HG03469 (cell line): ENCODE measurements around the gene NTSR2.

Experiments
- ATAC-seq: cut with Tn5 transposase; IDR thresholded peaks from one replicate; pipeline ENCODE4 v1.9.1; 2021; ENCODE audit warnings: mild to moderate bottlenecking, moderate library complexity, moderate number of reproducible peaks; ENCODE audit not compliant: unreplicated experiment

Gene NTSR2, protein sequence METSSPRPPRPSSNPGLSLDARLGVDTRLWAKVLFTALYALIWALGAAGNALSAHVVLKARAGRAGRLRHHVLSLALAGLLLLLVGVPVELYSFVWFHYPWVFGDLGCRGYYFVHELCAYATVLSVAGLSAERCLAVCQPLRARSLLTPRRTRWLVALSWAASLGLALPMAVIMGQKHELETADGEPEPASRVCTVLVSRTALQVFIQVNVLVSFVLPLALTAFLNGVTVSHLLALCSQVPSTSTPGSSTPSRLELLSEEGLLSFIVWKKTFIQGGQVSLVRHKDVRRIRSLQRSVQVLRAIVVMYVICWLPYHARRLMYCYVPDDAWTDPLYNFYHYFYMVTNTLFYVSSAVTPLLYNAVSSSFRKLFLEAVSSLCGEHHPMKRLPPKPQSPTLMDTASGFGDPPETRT

DNA sequence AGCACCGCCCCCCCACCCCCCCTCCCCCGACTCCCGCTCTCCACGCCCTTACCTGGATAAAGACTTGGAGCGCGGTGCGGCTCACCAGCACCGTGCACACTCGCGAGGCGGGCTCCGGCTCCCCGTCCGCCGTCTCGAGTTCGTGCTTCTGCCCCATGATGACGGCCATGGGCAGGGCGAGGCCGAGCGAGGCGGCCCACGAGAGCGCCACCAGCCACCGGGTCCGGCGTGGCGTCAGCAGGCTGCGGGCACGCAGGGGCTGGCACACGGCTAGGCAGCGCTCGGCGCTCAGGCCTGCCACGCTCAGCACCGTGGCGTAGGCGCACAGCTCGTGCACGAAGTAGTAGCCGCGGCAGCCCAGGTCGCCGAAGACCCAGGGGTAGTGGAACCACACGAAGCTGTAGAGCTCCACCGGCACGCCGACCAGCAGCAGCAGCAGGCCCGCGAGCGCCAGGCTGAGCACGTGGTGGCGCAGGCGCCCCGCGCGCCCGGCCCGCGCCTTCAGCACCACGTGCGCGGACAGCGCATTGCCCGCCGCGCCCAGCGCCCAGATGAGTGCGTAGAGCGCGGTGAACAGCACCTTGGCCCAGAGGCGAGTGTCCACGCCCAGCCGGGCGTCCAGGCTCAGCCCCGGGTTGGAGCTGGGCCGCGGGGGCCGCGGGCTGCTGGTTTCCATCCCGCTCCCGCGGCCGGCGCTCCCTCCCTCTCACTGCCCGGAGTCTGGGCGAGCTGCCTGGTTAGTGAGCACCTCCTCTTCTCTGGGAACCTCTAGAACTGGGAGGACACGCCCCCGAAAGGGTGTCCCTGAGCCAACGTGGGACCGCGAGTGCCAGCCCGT lies at the start of gene NTSR2:
TSS of gene NTSR2 (minus strand) at position 742 of the 838 bp plus-strand sequence. CDS start at position 676, 66 bp downstream.
- ATAC-seq = no peak

DNA sequence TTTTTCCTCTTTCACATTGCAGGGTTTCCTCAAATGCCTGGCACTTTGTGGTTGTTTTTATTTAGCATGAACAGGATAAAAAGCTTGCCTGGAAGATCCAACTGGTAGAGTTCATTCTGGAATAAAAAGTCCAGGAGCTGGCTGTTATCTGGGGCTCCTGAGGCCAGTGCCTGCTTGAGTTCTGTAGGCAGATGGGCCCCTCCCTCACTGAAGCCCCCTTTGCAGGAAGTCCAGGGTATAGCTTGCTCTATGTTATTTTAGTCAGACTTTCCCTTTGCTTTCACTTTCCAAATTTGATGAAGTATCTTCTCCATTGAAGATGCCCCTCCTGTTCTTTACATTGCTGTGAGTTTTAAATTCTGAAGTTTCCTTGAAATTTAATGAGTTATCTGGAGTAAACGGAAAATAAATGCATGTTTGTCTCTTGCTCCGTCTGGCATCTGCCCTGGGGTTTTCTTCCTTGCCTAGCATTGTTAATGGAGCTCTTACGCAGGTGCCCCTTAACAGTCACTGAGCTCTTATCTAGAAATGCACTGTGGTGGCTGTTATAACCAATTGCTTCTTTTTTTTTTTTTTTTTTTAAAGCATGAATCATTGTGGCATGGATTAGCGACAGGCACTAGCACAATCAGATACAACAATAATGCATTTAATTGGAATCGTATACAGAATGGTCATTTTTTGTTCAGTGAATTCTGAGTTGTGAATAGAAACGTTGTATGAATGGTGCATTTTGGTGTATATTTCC lies 49.4 kb upstream of the NTSR2 start:
- ATAC-seq = no peak

DNA sequence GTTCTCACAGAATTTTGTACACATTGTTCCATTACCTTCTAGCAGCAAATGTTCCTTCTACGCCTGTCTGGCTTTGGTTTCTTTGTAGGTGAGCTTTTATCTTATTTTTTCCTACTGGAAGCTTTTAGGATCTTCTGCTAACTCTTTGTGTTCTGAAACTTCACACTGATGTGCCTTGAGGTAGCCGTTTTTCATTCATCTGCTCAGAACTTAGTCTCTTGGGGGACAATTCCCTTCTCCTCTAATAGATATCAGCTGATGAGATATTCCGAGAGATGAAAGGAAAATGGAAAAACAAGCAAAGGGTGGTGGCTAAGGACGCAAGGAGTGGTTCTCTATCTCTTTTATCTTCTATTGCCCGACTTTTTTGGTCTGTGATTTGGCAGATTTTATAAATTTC lies 48.6 kb upstream of the NTSR2 start:
- ATAC-seq = no peak

DNA sequence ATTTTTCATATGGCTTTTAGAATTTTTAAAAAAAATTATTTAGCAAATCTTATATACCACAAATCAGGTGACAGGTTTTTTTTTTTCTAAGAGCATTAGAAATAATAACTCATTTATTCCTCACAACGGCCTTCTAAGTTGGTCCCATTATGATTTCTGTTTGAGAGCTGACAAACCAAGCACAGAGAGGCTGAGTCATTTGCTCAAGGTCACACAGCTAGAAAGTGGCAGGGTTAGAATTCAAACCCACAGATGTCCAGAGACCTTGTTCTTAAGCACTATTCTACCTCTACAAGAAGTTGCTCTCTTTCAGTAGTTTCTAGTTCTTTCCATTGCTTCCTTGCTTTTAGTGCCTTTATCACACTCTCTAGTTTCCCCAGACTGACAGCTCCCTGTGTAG lies 47.6 kb upstream of the NTSR2 start:
- ATAC-seq = no peak

DNA sequence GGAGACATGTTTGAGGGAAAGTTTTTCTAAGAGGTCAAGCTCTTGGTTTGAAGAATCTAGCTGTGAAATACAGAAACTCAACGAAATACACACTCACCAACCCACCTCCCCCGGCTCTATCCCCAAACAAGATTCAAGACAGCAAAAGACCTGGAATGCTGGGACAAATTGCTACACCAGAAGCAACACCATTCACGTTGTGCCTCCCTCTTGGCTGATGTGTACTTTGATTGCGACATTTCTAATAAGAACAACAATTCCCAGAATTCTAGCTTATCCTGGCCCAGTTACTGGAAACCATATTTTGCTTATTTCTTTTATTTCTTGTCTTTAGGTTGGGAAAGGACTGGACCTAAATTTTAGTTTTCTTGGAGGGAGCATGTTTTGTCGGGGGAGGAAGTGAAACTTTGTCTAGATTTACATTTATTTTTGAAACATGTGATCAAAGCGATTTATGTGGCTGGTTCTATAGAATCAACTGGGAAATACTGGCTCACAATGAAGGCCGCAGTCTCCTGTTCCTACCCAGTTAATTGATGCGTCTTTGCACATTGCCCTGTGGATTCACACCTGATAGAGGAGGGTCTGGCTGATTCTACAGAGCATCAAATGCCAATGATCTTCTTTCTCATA lies 46.8 kb upstream of the NTSR2 start:
- ATAC-seq = no peak

DNA sequence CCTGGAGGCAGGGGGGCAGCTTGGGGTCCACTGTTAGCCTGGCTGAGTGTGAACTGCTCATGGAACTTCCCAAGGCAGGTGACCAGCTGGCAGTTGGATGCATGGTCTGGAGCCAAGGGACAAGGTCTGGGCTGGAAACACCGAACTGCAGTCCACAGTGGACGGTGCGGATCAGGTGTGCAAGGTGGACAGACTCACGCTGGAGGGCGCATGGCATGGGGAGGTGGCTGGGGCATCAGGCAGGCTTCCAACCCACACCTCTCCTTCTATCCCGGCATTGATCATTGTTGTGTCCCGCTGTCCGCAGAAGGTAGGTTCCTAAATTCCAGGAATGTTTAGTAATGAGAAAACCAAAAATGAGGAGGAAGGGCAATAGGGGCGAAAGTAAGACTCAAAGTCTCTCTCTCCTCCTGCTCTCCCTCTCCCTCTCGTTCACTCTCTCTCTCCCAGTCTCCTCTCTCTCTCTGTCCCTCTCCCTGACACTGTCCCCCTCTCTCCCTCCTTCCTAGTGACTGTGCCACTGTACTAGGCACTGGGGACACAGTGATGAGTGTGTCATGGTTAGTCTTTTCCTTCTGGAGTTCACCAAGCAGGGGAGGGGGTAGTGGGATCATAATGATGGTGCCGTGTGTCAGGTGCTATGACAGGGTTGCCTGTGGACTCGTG lies 46.1 kb upstream of the NTSR2 start:
- ATAC-seq = no peak

DNA sequence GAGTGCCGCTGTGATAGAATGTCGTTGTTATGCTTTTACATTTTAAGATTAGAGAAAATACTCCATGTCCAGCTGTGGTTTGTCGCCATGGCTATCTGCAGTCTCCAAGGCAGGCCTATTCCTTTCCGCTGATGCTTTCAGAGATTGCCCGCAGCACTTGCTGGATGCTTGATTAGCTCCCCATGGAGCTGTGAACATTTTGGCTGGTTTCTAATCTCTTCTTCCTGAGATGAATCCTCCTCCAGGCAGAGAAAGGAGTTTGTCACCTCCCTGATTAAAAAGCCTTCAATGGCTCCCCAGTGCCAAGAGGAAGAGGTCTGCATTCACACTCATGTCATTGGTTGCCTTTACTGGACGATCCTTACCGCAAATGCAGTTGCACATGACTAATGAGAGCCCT lies 43.8 kb upstream of the NTSR2 start:
- ATAC-seq = no peak

- no peak for ATAC-seq
Measured at GRCh38 chr2:11712866-11713265, 42.9 kb upstream of the NTSR2 start.

DNA sequence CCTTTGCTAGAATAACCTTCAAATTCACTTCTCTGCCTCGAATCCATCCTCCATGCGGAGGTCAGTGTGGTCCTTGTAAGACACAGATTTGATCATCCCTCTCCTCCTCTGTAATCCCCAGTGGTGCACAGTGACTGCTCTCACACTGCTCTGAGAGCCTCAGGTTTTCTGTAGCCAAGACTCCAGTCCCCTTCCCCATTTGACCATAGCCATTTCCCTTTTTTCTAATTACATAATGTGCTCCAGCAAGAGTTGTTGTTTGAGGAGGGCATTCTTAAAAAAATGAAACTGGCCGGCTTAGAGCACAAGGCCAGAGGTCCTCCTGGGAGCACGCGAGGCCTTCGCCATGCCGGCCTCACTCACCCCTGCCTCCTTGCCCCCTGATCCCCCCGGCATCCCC lies 41.8 kb upstream of the NTSR2 start:
- ATAC-seq = no peak

GRCh38 chr2:11711354-11711716 lies 41.3 kb upstream of the NTSR2 start:
- no peak for ATAC-seq

DNA sequence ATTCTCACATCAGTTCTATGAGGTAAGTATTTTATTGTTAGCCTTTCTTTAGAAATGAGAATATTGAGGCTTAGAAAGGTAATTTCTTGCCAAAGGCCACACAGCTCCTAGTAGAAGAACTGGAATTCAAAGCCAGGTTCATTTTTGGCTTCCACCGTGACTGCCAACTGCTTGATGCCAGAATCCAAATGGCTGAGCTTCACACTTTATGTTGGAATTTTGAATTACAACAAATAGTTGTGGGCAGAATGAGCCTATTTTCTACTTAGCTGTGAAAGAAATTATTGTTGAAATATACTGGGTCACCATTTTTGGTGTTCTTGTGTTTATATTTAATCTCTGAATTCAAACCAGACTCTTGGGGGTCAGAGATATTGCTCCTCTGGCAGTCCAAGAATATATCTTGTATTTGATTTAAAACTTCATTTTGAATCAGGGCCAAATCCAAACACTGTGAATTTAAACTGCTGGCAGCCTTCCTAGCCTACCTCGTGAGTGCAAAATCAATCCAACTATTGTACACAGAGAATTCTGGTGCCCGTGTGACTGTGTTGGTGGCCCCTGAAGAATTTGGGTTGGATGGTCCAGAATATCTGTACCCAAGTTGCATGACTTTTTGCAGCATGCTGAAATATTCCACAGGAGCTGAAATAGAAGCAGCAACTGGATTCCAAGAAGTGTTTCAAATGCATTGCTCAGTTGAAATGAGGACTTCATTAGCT lies 40.8 kb upstream of the NTSR2 start:
- no peak for ATAC-seq

- no peak for ATAC-seq
Measured at GRCh38 chr2:11710210-11710609, 40.2 kb upstream of the NTSR2 start.

DNA sequence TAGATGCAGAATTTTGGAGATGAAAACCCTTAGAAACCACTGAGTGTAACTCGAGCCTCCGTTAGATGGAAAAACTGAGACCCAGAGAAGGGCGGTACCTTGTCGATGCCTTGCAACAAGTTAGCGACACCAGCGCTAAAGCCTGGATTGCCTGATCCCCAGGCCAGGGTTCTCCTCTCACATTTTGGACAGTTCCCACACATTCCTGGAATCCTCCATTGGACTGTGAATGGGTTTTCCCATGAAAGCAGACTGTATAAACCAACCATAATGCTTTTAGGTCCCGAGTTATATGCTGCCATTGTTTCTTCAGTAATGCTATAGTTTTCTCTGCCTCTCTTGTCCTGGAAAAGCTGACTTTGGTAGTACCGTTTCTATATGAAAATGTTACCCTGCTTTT lies 39.3 kb upstream of the NTSR2 start:
- no peak for ATAC-seq

DNA sequence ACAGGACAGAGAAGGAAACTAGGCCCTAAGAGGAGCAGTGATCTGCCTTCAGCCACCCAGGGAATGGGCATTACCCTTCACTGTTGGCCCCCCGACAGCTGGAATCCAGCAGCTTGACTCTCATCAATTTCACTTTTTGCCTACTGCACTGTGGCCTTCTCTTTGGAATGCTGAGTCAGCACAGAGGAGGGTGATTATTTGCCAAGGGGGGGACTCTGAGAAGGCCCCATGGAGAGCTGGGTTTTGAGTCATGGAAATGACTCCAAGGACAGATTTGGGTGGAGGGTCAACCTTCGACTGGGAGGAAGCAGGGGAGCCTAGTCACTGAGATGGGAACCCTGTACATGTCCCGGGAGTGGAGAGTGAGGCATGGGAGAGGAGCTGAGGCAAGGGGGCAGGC lies 38.1 kb upstream of the NTSR2 start:
- no peak for ATAC-seq

DNA sequence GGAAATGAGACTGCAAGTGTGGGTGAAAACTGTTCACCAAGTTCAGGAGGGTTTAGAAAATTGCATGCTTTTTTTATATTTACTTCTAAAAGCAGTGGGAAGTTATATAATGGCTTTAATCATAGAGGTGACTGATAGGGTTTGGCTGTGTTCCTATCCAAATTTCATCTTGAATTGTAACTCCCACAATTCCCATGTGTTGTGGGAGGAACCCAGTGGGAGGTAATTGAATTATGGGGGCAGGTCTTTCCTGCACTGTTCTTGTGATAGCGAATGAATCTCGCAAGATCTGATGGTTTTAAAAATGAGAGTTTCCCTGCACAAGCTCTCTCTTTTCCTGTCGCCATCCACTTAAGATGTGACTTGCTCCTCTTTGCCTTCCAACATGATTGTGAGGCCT lies 35.7 kb upstream of the NTSR2 start:
- ATAC-seq = no peak

- no peak for ATAC-seq
Measured at GRCh38 chr2:11705063-11705462, 35.1 kb upstream of the NTSR2 start.

DNA sequence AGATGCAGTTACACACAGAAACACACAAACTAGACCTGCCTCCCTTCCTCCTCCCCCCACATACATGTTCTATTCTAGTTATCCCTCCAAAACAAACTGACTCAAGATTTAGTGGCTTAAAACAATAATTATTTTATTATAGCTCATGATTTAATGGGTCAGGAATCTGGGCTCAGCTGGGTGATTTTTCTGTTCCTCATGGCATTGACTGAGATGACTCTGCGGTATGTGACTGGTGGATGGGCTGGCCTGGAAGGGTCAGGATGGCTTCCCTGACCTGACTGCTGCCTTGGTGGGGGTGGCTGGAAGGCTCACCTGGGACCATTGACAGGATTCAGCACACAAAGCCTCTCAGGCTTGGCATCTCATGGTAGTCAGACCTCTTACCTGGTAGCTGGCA lies 33.7 kb upstream of the NTSR2 start:
- ATAC-seq = no peak

DNA sequence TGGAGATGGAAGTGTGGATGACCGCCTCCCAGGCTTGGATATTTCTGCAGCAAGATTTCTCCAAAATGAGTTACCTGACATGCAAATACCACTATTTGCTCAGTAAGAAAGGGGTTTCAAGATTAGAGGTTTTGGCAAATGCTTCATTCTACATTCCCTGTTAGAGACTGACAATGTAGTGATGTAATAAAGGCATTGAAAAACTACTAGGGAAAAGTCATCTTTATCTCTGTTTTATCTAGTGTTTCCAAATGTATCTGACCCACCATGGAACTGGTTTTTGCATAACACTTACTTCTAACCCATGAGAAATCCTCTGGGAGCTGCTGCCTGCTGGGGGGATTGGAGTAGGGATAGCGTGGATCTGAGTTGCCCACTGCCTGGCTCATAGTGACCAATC lies 33.0 kb upstream of the NTSR2 start:
- no peak for ATAC-seq

GRCh38 chr2:11701751-11702301 lies 31.8 kb upstream of the NTSR2 start:
- ATAC-seq = no peak

DNA sequence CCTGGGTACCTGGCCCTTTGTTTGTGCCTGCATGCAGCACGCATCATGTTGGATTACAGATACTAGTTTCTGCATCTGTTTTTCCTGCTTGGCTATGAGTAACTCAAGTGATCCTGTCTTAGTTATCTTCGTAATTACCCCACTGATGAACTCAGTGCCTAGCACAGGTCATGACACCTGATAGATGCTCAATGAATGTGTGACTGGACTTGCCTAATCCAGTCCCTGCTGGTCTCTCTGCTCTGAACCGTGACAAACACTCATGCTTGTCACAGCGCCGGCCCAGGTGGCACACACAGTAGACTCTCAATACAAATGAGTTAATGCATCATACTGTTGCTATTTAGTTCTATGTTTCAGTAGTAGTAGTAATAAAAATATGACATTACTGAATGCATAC lies 31.2 kb upstream of the NTSR2 start:
- ATAC-seq = no peak
